ENCODE measurements around the gene IQCE. TPM values are rescaled to one million over a fixed set of nuclear protein-coding genes. Genes with fewer than 3 reads are reported as not detected.
"Not testable (repeated sequence)": the region's sequence is repeated elsewhere in the genome, so short reads cannot be mapped to it uniquely, and the experiment has no call there.

IQCE gene
- total RNA-seq, 4 donors from 2014 or later, result 16.8 to 46.9 (median 26.9) TPM

DNA sequence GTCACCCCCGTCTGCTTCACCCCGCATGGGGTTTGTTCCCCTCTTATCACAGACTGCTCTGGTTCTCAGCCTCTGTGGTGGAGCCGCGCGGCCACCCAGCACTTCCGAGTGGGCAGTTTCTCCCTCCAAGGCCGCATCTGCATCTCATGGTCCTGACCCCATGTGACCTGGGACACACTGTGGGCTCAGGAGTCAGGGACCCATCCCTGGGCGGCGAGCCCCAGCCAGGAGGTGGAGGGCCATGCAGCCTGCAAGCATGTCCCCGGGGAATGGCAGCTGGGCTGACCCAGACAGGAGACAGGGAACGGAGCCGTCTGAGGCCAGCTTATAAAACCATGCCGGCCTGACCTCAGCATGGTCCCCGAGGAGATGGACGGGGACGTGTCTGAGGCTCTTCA is 47.8 kb downstream of the IQCE start:
- Histone ChIP-seq H3K9me3 (no peaks in the 10 kb centered on the region), H3K27ac (peak overlapping the region in 1 of 4 donors; percentile 63), H3K36me3 (peaks cover 0 to 71% (median 8%) of the 10 kb centered on the region in 3 donors), H3K4me1 (peaks cover 0 to 31% (median 0%) of the 10 kb centered on the region in 4 donors), H3K4me3 (no peak overlapping the region), H3K27me3 (no peaks in the 10 kb centered on the region)
- no peak for TF ChIP-seq POLR2A (IDR thresholded peaks at IDR 0.05)
- TF ChIP-seq, protein P1, sequence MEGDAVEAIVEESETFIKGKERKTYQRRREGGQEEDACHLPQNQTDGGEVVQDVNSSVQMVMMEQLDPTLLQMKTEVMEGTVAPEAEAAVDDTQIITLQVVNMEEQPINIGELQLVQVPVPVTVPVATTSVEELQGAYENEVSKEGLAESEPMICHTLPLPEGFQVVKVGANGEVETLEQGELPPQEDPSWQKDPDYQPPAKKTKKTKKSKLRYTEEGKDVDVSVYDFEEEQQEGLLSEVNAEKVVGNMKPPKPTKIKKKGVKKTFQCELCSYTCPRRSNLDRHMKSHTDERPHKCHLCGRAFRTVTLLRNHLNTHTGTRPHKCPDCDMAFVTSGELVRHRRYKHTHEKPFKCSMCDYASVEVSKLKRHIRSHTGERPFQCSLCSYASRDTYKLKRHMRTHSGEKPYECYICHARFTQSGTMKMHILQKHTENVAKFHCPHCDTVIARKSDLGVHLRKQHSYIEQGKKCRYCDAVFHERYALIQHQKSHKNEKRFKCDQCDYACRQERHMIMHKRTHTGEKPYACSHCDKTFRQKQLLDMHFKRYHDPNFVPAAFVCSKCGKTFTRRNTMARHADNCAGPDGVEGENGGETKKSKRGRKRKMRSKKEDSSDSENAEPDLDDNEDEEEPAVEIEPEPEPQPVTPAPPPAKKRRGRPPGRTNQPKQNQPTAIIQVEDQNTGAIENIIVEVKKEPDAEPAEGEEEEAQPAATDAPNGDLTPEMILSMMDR (IDR thresholded peaks at IDR 0.05), result no peak
- no peak for TF ChIP-seq EP300 (IDR thresholded peaks at IDR 0.05)
- no peak for DNase-seq (ENCODE audit: low spot score in 2 of 2)
- WGBS, 2 donors, result 73 to 76% methylated on average over 16 of the region's 16 CpGs

DNA sequence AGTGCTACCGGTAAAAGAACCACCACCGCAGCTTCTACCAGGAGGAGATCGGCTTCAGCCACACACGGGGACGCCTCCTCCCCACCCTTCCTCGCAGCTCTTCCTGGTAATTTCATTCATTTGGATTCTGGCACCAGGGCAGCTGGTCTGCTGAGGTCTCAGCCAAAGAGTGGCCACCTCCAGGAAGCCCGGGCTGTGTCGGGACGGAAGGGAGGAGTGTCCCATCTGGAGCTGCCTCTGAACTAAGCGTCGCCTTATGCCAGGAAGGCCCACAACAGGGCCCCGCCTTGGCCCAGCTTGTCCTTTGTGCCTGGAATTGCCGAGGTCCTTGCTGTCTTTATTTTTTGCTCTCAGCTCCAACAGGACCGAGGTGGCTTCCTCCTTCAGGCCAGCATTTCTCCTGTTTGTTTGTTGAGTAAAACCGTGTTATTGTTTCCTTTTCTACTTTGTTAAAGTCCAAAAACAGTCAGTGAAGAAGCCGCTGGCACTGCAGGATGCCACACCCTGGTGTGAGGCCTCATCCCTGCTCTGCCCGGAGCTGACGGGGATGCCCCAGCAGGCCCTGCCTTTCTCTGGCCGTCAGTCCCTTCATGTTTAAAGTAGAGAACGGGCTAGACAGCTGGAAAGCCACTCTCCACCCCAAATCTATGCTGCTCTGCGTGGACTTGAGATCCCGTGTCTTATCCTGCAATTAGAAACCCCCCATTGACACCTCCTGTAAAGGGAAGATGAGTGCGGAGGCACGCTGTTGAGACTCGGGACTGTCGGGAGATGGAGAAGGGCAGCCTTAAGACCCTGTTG is 48.5 kb downstream of the IQCE start:
- H3K27ac ChIP-seq, result peak overlapping the region in 3 of 4 donors; percentile 40 to 63 (median 49)
- WGBS, 2 donors, result 69 to 72% methylated on average over 26 of the region's 26 CpGs
- H3K36me3 ChIP-seq, result peaks cover 0 to 63% (median 4%) of the 10 kb centered on the region in 3 donors
- H3K9me3 ChIP-seq, result no peaks in the 10 kb centered on the region
- no peak overlapping the region for H3K4me3 ChIP-seq
- TF ChIP-seq EP300 (IDR thresholded peaks at IDR 0.05) (peak in 1 of 2 donors; percentile 70), POLR2A (IDR thresholded peaks at IDR 0.05) (no peak)
- DNase-seq (ENCODE audit: low spot score in 2 of 2), result no peak
- H3K4me1 ChIP-seq, result peaks cover 0 to 31% (median 0%) of the 10 kb centered on the region in 4 donors
- H3K27me3 ChIP-seq, result no peaks in the 10 kb centered on the region

DNA sequence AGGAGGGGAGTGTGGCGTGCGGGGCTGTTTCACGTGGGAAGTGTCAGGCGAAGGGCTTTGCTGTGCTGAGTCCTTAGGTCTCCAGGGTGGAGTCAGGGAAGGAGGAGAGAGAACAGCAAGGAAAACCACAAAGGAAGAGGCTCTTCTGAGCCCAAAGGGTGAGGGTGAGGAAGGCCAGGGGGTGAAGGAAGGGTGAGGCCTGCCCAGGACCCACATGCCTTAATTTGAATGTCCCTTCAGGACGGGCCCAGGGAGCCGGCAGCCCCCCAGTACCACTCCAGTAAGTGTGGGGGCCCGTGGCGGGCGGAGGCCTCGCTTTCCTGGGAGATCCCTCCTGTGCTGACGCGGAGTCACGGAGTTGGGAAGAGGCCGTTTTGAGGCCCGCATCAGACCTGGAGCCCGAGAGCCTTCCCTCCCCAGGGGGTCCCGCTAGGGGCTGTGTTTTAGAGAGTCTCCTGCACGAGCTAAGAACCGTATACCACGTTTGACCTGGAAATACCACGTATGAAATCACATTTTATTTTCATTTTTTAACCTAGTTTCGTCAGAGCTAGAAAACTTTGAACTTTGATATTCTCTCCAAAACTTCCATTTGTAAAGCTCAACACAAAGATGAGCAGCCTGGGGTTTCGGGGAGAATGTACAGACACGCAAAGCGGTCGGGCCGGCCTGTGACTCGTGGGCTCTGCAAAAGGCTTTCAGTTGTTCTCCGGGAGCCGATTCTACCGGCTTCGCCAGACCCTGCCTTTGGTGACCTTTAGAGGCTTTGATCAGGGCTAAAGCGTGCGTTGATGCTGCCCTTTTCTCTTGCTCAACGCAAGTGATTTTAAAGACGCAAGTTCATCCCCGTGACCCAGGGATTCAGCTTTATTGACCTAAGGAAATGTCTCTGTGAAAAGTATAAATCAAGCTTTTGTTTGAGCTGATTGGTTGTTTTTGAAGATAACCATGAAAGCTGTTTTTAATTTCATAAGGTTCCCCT is 49.4 kb downstream of the IQCE start:
- Histone ChIP-seq H3K4me3 (no peak overlapping the region), H3K27ac (peak overlapping the region in 3 of 4 donors; percentile 40 to 63 (median 49)), H3K9me3 (no peaks in the 10 kb centered on the region), H3K27me3 (no peaks in the 10 kb centered on the region), H3K4me1 (peaks cover 0 to 38% (median 1%) of the 10 kb centered on the region in 4 donors), H3K36me3 (peaks cover 0 to 55% (median 4%) of the 10 kb centered on the region in 3 donors)
- no peak for DNase-seq (ENCODE audit: low spot score in 2 of 2)
- TF ChIP-seq, protein P1 (IDR thresholded peaks at IDR 0.05), result no peak
- TF ChIP-seq EP300 (IDR thresholded peaks at IDR 0.05), result no peak
- TF ChIP-seq POLR2A (IDR thresholded peaks at IDR 0.05), result no peak
- WGBS, 2 donors, result 76 to 78% methylated on average over 36 to 37 of the region's 37 CpGs

DNA sequence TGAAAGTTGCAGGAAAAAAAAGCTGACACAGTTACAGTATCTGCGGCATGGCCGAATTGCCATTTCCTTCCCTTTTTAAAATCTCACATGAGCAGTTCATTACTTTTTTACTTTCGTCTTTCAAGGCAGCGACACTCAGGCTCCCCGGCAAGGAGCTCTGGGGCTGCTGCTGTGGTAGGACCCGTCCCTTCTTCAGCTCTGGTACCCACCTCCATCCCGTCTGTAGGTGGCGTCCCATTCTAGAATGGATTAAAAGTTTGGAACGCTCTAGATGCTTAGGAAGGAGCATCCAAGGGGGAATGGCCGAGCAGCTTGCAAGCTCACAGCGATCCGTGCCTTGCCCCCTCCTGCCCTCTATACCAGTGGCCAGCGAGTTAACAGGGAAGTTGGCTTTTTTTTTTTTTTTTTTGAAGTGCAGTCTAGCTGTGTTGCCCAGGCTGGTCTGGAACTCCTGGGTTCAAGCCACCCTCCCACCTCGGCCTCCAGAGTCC is 50.2 kb downstream of the IQCE start:
- Histone ChIP-seq H3K27me3 (no peaks in the 10 kb centered on the region), H3K36me3 (peaks cover 0 to 51% (median 4%) of the 10 kb centered on the region in 3 donors), H3K4me1 (peaks cover 0 to 46% (median 8%) of the 10 kb centered on the region in 4 donors), H3K27ac (peak overlapping the region in 1 of 4 donors; percentile 63), H3K9me3 (no peaks in the 10 kb centered on the region), H3K4me3 (no peak overlapping the region)
- WGBS, 2 donors, result 43 to 50% methylated on average over 14 of the region's 14 CpGs
- DNase-seq (ENCODE audit: low spot score in 2 of 2), result no peak
- TF ChIP-seq, protein P1 (IDR thresholded peaks at IDR 0.05), result peak in 4 of 5 experiments; percentile 29 to 45 (median 32)
- no peak for TF ChIP-seq POLR2A (IDR thresholded peaks at IDR 0.05)
- no peak for TF ChIP-seq EP300 (IDR thresholded peaks at IDR 0.05)

DNA sequence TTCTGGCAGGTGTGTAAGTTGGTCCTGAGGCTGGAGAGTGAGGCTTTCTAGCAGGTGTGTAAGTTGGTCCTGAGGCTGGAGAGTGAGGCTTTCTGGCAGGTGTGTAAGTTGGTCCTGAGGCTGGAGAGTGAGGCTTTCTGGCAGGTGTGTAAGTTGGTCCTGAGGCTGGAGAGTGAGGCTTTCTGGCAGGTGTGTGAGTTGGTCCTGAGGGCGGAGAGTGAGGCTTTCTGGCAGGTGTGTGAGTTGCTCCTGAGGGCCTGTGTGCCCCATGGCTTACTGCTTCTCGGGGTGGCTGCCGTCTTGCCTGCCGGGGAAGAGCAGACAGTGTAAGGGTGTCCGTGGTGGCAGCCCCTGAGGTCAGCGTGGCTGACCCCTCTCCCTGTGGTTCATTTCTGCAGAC is 50.9 kb downstream of the IQCE start:
- H3K27me3 ChIP-seq; DNase-seq (ENCODE audit: low spot score in 2 of 2); H3K4me3 ChIP-seq; H3K9me3 ChIP-seq: not testable (repeated sequence)
- Histone ChIP-seq H3K27ac (peak overlapping the region in 2 of 4 donors; percentile 50 to 63), H3K36me3 (peaks cover 0 to 48% (median 3%) of the 10 kb centered on the region in 3 donors), H3K4me1 (peaks cover 0 to 53% (median 10%) of the 10 kb centered on the region in 4 donors)
- 92 to 94% methylated on average over 6 of the region's 6 CpGs for WGBS, 2 donors
